ENCODE data around the gene NEGR1. TPM values are rescaled to one million over a fixed set of nuclear protein-coding genes. Genes with fewer than 3 reads are reported as not detected.

The NEGR1 gene
- polyA plus RNA-seq, 1 donor from 2014 or later = 47.4 TPM

DNA sequence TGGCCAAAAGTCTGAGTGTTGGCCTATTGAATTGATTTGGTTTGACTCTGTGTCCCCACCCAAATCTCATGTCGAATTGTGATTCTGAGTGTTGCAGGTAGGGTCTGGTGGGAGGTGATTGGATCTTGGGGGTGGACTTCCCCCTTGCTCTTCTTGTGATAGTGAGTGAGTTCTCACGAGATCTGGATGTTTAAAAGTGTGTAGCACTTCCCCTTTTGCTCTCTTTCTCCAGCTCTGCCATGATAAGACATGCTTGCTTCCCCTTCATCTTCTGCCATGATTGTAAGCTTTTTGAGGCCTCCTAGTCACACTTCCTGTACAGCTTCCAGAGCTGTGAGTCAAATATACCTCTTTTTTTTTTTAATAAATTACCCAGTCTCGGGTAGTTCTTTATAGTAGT is 904.5 kb downstream of the NEGR1 start:
- Histone ChIP-seq H4K20me1 (ENCODE audit: insufficient read depth) (no peaks in the 10 kb centered on the region), H2AFZ (ENCODE audit: low read depth, low read length) (no peak overlapping the region), H3K27me3 (ENCODE audit: insufficient read depth, low read depth, low read length) (no peaks in the 10 kb centered on the region), H3K79me2 (replicated peaks; ENCODE audit: insufficient read depth, low read length) (no peaks in the 10 kb centered on the region), H3K9me2 (ENCODE audit: insufficient read depth, low read length) (no peaks in the 10 kb centered on the region), H3K9ac (ENCODE audit: low read length) (no peak overlapping the region), H3K27ac (ENCODE audit: low read length) (no peak overlapping the region), H3K4me3 (ENCODE audit: low read length) (no peak overlapping the region), H3K36me3 (ENCODE audit: insufficient read depth, low read length) (no peaks in the 10 kb centered on the region), H3K4me2 (ENCODE audit: low read length) (no peak overlapping the region), H3F3A (ENCODE audit: insufficient read depth, low read length, poor library complexity, severe bottlenecking) (no peaks in the 10 kb centered on the region), H3K9me3 (ENCODE audit: low read length) (no peaks in the 10 kb centered on the region)
- TF ChIP-seq, protein P1, sequence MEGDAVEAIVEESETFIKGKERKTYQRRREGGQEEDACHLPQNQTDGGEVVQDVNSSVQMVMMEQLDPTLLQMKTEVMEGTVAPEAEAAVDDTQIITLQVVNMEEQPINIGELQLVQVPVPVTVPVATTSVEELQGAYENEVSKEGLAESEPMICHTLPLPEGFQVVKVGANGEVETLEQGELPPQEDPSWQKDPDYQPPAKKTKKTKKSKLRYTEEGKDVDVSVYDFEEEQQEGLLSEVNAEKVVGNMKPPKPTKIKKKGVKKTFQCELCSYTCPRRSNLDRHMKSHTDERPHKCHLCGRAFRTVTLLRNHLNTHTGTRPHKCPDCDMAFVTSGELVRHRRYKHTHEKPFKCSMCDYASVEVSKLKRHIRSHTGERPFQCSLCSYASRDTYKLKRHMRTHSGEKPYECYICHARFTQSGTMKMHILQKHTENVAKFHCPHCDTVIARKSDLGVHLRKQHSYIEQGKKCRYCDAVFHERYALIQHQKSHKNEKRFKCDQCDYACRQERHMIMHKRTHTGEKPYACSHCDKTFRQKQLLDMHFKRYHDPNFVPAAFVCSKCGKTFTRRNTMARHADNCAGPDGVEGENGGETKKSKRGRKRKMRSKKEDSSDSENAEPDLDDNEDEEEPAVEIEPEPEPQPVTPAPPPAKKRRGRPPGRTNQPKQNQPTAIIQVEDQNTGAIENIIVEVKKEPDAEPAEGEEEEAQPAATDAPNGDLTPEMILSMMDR (IDR thresholded peaks at IDR 0.05; ENCODE audit: poor library complexity, severe bottlenecking) = no peak
- TF ChIP-seq POLR2AphosphoS5 (IDR thresholded peaks at IDR 0.05) = no peak

- H3K79me2 ChIP-seq (replicated peaks; ENCODE audit: insufficient read depth, low read length) = no peaks in the 10 kb centered on the region
- H3K9me2 ChIP-seq (ENCODE audit: insufficient read depth, low read length) = no peaks in the 10 kb centered on the region
- no peak overlapping the region for H3K27ac ChIP-seq (ENCODE audit: low read length)
- no peaks in the 10 kb centered on the region for H4K20me1 ChIP-seq (ENCODE audit: insufficient read depth)
- H3K36me3 ChIP-seq (ENCODE audit: insufficient read depth, low read length) = no peaks in the 10 kb centered on the region
- no peak for TF ChIP-seq POLR2AphosphoS5 (IDR thresholded peaks at IDR 0.05)
- no peak for TF ChIP-seq RAD21 (conservative IDR thresholded peaks at IDR 0.05)
- no peak for TF ChIP-seq SMC3 (conservative IDR thresholded peaks at IDR 0.05; ENCODE audit: poor library complexity)
- no peaks in the 10 kb centered on the region for H3F3A ChIP-seq (ENCODE audit: insufficient read depth, low read length, poor library complexity, severe bottlenecking)
- no peak overlapping the region for H3K4me3 ChIP-seq (ENCODE audit: low read length)
- no peak overlapping the region for H3K9ac ChIP-seq (ENCODE audit: low read length)
- no peak overlapping the region for H2AFZ ChIP-seq (ENCODE audit: low read depth, low read length)
- H3K9me3 ChIP-seq (ENCODE audit: low read length) = no peaks in the 10 kb centered on the region
- H3K27me3 ChIP-seq (ENCODE audit: insufficient read depth, low read depth, low read length) = no peaks in the 10 kb centered on the region
- no peak overlapping the region for H3K4me2 ChIP-seq (ENCODE audit: low read length)
Measured at GRCh38 chr1:71372496-71372895, 909.8 kb downstream of the NEGR1 start.

- H2AFZ ChIP-seq (ENCODE audit: low read depth, low read length) = no peak overlapping the region
- no peak overlapping the region for H3K27ac ChIP-seq (ENCODE audit: low read length)
- H3F3A ChIP-seq (ENCODE audit: insufficient read depth, low read length, poor library complexity, severe bottlenecking) = no peaks in the 10 kb centered on the region
- H3K9me3 ChIP-seq (ENCODE audit: low read length) = no peaks in the 10 kb centered on the region
- no peaks in the 10 kb centered on the region for H3K36me3 ChIP-seq (ENCODE audit: insufficient read depth, low read length)
- H3K27me3 ChIP-seq (ENCODE audit: insufficient read depth, low read depth, low read length) = no peaks in the 10 kb centered on the region
- H3K9ac ChIP-seq (ENCODE audit: low read length) = no peak overlapping the region
- H3K79me2 ChIP-seq (replicated peaks; ENCODE audit: insufficient read depth, low read length) = no peaks in the 10 kb centered on the region
- H3K9me2 ChIP-seq (ENCODE audit: insufficient read depth, low read length) = no peaks in the 10 kb centered on the region
- no peak overlapping the region for H3K4me2 ChIP-seq (ENCODE audit: low read length)
- H3K4me3 ChIP-seq (ENCODE audit: low read length) = no peak overlapping the region
- no peaks in the 10 kb centered on the region for H4K20me1 ChIP-seq (ENCODE audit: insufficient read depth)
- TF ChIP-seq EZH2 (IDR thresholded peaks at IDR 0.05; ENCODE audit: borderline replicate concordance, insufficient read depth, low read length, poor library complexity, severe bottlenecking) (no peak), EP300 (conservative IDR thresholded peaks at IDR 0.05; ENCODE audit: poor library complexity, severe bottlenecking) (no peak), RAD21 (conservative IDR thresholded peaks at IDR 0.05) (no peak), SMC3 (conservative IDR thresholded peaks at IDR 0.05; ENCODE audit: poor library complexity) (no peak), MXI1 (conservative IDR thresholded peaks at IDR 0.05; ENCODE audit: poor library complexity, severe bottlenecking) (no peak), POLR2AphosphoS5 (IDR thresholded peaks at IDR 0.05) (no peak), TAF1 (IDR thresholded peaks at IDR 0.05; ENCODE audit: low read depth) (no peak)
- TF ChIP-seq, protein P1 (IDR thresholded peaks at IDR 0.05; ENCODE audit: poor library complexity, severe bottlenecking) = no peak
- TF ChIP-seq, protein P2, sequence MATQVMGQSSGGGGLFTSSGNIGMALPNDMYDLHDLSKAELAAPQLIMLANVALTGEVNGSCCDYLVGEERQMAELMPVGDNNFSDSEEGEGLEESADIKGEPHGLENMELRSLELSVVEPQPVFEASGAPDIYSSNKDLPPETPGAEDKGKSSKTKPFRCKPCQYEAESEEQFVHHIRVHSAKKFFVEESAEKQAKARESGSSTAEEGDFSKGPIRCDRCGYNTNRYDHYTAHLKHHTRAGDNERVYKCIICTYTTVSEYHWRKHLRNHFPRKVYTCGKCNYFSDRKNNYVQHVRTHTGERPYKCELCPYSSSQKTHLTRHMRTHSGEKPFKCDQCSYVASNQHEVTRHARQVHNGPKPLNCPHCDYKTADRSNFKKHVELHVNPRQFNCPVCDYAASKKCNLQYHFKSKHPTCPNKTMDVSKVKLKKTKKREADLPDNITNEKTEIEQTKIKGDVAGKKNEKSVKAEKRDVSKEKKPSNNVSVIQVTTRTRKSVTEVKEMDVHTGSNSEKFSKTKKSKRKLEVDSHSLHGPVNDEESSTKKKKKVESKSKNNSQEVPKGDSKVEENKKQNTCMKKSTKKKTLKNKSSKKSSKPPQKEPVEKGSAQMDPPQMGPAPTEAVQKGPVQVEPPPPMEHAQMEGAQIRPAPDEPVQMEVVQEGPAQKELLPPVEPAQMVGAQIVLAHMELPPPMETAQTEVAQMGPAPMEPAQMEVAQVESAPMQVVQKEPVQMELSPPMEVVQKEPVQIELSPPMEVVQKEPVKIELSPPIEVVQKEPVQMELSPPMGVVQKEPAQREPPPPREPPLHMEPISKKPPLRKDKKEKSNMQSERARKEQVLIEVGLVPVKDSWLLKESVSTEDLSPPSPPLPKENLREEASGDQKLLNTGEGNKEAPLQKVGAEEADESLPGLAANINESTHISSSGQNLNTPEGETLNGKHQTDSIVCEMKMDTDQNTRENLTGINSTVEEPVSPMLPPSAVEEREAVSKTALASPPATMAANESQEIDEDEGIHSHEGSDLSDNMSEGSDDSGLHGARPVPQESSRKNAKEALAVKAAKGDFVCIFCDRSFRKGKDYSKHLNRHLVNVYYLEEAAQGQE (IDR thresholded peaks at IDR 0.05; ENCODE audit: borderline replicate concordance) = no peak
Measured at GRCh38 chr1:71371581-71371980, 910.8 kb downstream of the NEGR1 start.
